ENCODE data around the gene NPY2R.

DNA sequence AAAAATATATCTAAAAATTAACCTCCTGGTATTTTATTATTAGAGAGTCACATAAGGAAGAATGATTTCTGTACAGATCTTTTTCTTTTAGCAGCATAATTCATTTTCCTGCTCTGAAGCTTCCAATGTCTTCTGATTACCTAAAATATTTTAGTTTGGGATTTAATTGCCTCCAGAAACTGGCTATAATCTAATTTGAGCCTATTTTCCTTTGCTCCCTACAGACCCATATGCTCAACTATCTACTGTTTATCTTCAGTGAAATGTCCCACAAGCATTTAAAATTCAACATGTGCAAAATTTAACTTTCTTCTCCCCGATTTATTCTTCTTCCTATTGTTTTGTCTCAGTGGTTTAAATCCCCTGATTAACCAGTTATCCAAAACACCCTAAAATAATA, 29.1 kb downstream of the NPY2R start:
- TF ChIP-seq, protein P1, sequence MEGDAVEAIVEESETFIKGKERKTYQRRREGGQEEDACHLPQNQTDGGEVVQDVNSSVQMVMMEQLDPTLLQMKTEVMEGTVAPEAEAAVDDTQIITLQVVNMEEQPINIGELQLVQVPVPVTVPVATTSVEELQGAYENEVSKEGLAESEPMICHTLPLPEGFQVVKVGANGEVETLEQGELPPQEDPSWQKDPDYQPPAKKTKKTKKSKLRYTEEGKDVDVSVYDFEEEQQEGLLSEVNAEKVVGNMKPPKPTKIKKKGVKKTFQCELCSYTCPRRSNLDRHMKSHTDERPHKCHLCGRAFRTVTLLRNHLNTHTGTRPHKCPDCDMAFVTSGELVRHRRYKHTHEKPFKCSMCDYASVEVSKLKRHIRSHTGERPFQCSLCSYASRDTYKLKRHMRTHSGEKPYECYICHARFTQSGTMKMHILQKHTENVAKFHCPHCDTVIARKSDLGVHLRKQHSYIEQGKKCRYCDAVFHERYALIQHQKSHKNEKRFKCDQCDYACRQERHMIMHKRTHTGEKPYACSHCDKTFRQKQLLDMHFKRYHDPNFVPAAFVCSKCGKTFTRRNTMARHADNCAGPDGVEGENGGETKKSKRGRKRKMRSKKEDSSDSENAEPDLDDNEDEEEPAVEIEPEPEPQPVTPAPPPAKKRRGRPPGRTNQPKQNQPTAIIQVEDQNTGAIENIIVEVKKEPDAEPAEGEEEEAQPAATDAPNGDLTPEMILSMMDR (conservative IDR thresholded peaks at IDR 0.05 in 1 of 2, IDR thresholded peaks at IDR 0.05 in 1 of 2; ENCODE audit: low read depth in 1 of 2, low read length in 2 of 2): no peak
- no peak for TF ChIP-seq EZH2 (IDR thresholded peaks at IDR 0.05; ENCODE audit: low read length, missing control alignments)

Measured in fibroblast of lung (primary cell).